HG02973 (cell line): ENCODE measurements around the gene DLGAP1.

ENCODE experiments used
- ATAC-seq: cut with Tn5 transposase; IDR thresholded peaks from one replicate; pipeline ENCODE4 v1.9.1; 2021; ENCODE audit warnings: moderate library complexity; ENCODE audit not compliant: unreplicated experiment

The DLGAP1 gene

GRCh38 chr18:3960977-3961376 is 494.1 kb downstream of the DLGAP1 start:
- ATAC-seq = no peak

- ATAC-seq = no peak
Measured at GRCh38 chr18:3960142-3960541, 495.0 kb downstream of the DLGAP1 start.

DNA sequence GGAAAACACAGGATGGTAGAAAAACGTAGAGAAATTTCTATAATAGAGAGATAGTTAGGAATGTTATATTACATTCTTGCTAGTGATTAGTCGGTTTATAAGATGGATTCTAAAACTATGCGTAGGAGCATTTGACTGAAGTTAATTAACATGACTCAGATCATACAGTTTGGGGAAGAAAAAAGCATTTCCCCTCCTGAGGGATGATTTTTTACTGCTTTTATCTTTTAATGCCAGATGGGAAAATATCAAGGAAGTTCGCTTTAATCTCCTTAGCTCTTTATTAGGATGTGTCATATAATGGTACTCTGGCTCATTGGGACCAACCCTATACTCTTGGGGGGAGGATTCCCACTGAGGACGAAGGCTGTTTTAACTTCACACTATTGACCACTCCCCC is 503.1 kb downstream of the DLGAP1 start:
- ATAC-seq = no peak

DNA sequence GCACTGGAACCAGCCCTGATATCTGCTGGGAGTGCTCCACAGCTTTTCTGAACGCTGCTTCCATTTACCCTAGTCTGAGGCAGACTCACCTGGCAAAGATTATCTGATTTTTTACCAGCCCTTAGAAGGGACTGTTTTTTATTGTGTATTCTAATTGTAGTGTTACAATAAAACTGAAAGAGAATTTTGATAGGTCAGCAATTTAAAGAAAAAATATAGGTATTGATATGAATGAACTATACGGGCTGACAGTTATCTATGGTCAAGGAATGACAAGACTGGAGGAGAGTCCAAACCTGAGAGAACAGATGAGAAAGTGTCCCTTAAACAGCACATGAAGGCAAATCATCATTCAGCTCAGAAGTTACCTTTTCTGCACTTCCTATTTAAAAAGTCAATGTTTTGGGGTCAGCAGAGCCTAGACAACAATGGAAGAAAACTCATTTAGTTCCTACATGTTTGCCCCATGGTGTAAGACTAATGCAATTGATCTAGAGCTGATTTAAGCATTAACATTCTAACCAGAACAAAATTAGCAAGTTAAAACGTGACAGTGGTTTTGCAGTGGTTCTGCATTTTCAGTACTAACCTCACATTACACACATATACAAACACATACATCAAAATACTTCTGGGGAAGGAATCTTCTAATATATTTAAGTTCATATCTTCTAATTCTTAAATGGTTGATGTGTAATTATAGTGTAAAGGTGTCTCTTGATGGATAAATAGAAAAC is 504.3 kb downstream of the DLGAP1 start:
- no peak for ATAC-seq

GRCh38 chr18:3948958-3949357 is 506.1 kb downstream of the DLGAP1 start:
- ATAC-seq = no peak

GRCh38 chr18:3947383-3947782 is 507.7 kb downstream of the DLGAP1 start:
- no peak for ATAC-seq

DNA sequence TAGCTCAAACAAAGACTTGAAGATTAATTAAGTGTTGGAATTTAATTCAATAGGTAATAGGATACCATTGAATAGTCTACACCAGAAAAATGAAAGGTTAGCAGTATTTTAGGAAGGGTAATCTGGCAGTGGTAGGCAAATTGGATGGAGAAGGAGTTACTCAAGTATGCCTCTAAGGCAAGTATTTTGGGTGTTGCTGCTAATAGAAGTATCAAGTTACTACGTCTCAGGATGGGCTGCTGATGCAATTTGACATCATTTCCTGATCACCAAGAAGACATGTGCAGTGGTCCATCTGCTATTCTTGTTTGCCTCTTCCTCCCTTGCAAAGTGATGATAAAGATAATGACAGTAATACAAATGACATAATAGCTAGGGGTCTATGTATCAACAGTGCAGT is 519.8 kb downstream of the DLGAP1 start:
- no peak for ATAC-seq

DNA sequence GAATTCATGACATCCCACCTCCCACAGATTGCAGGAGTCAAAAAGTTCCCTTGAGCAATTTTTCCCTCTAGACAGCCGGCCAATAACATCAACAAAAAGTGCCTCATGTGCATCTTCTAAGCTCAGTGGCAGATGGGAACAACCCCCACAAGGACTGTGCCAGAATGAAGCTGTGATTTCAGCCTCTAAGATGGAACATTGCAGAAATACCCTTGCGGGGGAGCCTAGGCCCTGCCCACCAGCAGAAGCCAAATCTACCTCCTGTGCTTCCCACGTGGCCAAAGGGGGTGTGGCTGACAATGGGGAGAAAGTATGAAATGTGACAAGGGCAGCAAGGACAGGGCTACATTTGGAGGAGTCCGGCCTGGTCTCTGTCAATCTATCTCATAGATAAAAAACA is 522.8 kb downstream of the DLGAP1 start:
- no peak for ATAC-seq

GRCh38 chr18:3931542-3932112 is 523.5 kb downstream of the DLGAP1 start:
- ATAC-seq = no peak

- ATAC-seq = no peak
Measured at GRCh38 chr18:3931013-3931315, 524.1 kb downstream of the DLGAP1 start.

DNA sequence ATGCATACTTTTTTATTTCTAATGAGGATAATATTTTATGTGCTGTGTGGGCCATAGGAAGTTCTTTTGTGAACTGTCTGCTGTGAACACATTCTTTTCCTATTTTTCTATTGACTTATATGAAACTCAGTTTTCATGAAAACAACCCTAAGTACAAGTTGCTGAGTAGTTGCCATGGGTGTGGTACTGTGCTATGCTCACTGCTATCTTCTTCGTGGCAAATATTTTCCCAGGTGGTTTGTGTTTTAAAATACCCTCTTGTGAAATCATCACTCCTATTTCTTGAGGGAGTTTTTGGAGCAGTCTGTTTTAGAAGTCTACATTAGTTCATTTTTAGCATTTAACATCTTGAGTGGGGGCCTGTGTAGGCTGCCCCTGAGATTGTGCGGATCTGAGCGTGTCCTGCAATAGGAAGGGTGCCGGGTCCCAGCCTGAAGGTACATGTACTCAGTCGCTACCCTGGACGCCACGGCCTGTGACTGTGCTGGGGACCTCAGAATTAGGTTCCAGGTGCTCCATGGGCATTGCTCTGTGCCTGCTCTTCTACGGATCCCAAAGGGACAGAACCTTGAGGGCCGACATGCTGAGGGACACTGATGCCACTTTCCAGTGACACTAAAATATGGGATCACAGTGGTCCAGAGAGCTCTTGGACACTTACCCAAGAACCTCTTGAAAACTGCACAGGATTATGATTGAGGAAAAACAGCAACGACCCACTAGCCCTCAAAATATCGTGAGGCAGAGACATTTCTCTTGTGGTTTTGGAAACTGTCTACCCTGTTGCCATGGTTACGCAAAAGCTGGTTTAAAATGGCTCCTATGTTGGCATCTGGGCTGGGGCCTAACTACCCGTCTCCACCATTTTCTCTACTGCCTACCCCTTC is 524.7 kb downstream of the DLGAP1 start:
- no peak for ATAC-seq

GRCh38 chr18:3924455-3924854 is 530.7 kb downstream of the DLGAP1 start:
- no peak for ATAC-seq

GRCh38 chr18:3923750-3924149 is 531.4 kb downstream of the DLGAP1 start:
- ATAC-seq = no peak

- ATAC-seq = no peak
Measured at GRCh38 chr18:3921826-3922225, 533.3 kb downstream of the DLGAP1 start.

GRCh38 chr18:3920832-3921231 is 534.3 kb downstream of the DLGAP1 start:
- no peak for ATAC-seq

DNA sequence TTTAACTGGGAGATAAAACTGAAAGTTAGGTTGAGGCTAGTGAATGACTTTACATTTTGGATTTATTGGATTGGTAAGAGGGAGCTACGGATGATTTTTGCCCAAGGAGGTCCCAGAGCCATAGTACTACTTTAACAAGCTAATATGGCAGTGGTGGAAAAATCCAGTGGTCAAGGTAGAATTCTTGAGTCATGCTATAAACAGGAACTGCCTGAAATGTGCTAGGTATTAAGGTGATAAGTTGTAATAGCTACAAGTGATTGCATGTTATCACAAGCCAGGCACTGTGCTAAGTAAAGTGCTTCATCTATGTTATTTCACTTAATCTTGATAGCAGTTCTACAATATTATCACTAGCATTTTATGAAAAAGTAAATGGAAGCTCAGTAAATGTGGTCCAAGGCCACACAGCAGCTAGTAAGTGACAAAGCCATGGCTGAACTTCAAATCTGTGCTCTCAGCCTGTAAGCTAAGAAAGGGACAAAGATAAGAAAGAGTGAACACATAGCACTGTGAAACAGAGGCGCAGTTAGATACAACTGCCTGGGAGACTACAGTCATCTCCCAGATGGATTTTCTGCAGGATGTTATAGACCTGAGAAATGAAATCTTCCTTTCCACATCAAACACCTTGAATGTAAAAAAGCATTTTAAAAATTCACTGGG is 535.6 kb downstream of the DLGAP1 start:
- no peak for ATAC-seq

GRCh38 chr18:3916082-3916481 is 539.0 kb downstream of the DLGAP1 start:
- no peak for ATAC-seq

DNA sequence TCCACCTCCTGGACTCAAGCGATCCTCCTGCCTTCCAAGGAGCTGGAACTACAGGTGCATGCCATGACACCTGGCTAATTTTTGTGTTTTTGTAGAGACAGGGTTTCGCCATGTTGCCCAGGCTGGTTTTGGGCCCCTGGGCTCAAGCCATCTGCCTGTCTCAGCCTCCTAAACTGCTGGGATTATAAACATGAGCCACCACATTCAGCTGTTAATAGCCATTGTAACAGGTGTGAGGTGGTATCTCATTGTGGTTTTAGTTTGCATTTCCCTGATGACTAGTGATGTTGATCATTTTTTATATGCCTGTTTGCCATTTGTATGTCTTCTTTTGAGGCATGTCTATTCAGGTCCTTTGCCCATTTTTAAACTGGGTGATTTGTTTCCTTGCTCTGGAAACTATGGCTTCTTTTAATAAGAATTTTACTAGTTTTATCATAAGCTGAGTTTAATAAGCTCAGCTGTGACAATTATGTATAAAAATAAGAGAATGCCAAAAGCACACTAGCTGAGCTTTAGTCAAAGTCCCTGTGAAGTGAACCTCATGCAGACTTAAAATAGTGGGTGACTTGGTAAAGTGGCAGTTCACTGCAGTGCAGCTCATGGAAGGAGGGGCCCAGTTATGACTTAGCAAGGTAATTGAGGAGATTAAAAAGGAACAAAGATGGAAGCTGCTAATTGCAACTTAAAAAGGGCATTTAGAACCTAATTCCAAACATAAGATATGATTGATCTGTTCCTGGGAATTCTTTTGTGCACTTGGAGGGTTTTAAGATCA is 540.1 kb downstream of the DLGAP1 start:
- no peak for ATAC-seq

- ATAC-seq = no peak
Measured at GRCh38 chr18:3914109-3914508, 541.0 kb downstream of the DLGAP1 start.

- no peak for ATAC-seq
Measured at GRCh38 chr18:3912705-3913104, 542.4 kb downstream of the DLGAP1 start.

- no peak for ATAC-seq
Measured at GRCh38 chr18:3911413-3911812, 543.7 kb downstream of the DLGAP1 start.
